Ectodermal cell (in vitro differentiated cells): ENCODE data around the gene LEPR.

Source experiments
- H3K27ac ChIP-seq: 2 replicates; pipeline ENCODE4 v1.7.0; 2013; ENCODE audit warnings: mild to moderate bottlenecking, low read depth, low read length; ENCODE audit not compliant: insufficient read depth, poor library complexity, severe bottlenecking
- H3K27me3 ChIP-seq: 2 replicates; pipeline ENCODE4 v1.7.0; 2013; ENCODE audit warnings: mild to moderate bottlenecking, low read length; ENCODE audit not compliant: insufficient read depth, control insufficient read depth, poor library complexity, severe bottlenecking
- H3K36me3 ChIP-seq: one replicate; pipeline ENCODE4 v1.7.0; 2013; ENCODE audit warnings: low read length; ENCODE audit not compliant: control insufficient read depth, insufficient read depth
- H3K4me1 ChIP-seq: one replicate; pipeline ENCODE4 v1.7.0; 2013; ENCODE audit warnings: low read length; ENCODE audit not compliant: control insufficient read depth, insufficient read depth
- H3K4me3 ChIP-seq: 2 replicates; pipeline ENCODE4 v1.7.0; 2013; ENCODE audit warnings: low read depth, low read length, control low read depth; ENCODE audit not compliant: insufficient read depth
- H3K9me3 ChIP-seq: 2 replicates; pipeline ENCODE4 v1.7.0; 2013; ENCODE audit warnings: mild to moderate bottlenecking, low read length, moderate library complexity; ENCODE audit not compliant: control insufficient read depth
- WGBS, 2 experiments: methylation state at CpG; one replicate each; pipeline ENCODE4 v1.1.7; 2013; ENCODE audit warnings: missing lambda C conversion rate in 2 of 2; 5-methylcytosine and 5-hydroxymethylcytosine counted together

Gene LEPR

DNA sequence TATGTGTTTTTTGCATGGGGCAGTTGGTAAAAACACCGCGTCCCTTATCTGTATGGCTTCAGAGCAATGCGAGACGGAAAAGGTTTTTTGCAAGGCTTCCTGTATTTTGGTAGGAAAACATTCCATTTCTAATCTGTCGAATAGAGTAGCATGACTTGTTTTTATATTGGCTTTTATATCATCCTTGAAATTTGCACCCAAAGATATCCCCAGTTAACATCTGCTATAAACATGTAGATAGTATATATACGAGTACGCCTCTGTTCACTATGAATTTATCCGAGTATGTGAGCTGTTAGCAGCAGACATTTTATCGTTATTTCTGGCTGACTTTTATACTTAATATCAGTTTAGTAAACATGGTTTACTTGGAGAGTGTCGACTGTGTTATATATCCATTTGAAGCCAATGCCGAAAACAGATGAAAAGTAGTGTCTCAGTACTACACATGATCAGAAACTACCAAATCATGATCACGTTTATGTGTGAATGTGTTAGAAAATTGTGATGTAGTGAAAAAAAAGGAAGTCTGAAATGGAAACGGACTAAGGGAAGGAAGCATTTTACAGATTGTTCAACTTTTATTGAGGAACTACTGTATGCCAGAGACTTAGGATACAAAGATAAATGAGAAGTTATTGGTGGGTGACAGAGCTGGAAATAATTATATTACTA lies 1.0 kb downstream of the LEPR start:
- Histone ChIP-seq H3K4me3 (peak overlapping the region; percentile 70), H3K4me1 (peaks cover 8% of the 10 kb centered on the region), H3K36me3 (peaks cover 8% of the 10 kb centered on the region), H3K9me3 (no peaks in the 10 kb centered on the region), H3K27ac (peak overlapping the region; percentile 96), H3K27me3 (no peaks in the 10 kb centered on the region)
- 30 to 34% methylated on average over 8 to 13 of the region's 13 CpGs for WGBS, 2 experiments

DNA sequence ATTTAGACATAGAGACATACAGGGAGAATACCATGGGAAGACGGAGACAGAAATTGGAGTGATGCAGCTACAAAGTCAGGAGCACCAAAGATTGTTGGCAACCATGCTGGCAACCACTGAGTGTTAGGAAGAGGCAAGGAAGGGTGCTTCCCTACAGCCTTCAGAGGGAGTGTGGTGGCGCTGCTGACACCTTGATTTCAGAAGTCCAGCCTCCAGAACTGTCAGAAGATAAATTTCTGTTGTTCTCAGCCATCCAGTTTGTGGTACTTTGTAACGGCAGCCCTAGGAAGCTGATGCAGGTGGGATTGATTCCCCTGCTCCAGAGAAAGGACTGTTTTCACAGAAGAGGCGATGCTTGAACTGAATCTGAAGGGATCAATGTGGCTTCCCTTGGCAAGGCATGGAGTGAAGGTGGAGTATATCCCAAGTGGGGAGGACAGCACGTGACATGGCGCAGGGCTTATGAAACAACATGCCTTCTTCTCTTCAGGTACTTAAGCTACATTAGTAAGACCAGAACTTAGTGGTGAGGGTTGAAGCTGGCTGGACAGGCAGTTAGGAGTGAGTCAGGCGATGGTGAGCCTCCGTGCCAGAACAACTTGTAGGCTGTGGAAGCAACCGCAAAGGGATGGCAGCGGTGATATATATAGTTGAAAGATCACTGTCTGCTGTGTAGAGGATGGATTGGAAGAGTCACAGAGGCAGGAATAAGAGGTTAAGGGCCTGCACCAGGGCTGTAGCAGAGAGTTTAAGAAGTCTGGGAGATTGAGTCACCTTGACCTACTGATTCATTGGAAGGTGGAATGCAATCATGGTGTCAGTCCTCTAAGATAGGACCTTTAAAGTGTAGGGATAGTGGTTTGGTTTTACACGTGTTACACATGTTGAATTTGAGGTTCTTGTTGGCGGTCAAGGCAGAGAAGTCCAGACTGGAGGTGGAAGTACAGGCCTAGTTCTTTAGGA lies 2.1 kb downstream of the LEPR start:
- H3K4me1 ChIP-seq = peaks cover 8% of the 10 kb centered on the region
- WGBS, 2 experiments = 93 to 95% methylated on average over 12 of the region's 12 CpGs
- H3K27ac ChIP-seq = no peak overlapping the region

DNA sequence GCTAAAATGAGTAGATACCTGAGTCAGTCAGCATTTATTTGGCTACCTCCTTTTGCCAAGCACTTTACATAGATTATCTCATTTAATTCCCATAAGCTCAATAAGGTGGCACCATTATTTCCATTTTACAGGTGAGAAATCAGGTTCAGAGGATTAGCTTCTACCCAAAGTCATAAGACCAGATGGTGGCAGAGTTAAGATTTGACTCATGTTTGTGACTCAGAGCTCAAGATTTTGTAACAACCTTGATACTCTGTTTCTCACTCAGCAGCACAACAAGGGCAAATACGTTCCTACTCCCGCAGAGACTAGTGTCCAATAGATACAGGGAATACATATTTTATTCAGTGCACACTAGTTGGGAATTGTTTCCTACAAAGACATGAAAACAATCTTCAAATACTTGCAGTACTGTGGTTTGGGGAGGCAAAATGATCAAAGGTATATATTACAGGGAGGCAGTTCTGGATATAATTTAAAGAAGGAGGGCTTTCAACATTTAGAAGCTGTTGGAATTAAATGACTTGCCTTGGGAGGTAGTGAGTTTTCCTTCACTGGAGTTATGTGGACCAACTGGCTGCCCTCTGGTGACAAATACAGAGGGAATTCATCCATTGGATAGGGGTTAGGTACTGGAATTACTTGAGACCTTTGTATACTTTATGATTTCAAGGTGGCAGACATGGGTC lies 3.6 kb downstream of the LEPR start:
- 85 to 97% methylated on average over 2 of the region's 2 CpGs for WGBS, 2 experiments
- peaks cover 8% of the 10 kb centered on the region for H3K36me3 ChIP-seq
- no peaks in the 10 kb centered on the region for H3K27me3 ChIP-seq
- H3K4me3 ChIP-seq = no peak overlapping the region
- no peak overlapping the region for H3K27ac ChIP-seq
- H3K9me3 ChIP-seq = no peaks in the 10 kb centered on the region
- peaks cover 7% of the 10 kb centered on the region for H3K4me1 ChIP-seq

More for the DNA sequence above, 2.1 kb downstream of the LEPR start:
- Histone ChIP-seq H3K27me3 (no peaks in the 10 kb centered on the region), H3K4me3 (peak overlapping the region; percentile 1), H3K36me3 (peaks cover 8% of the 10 kb centered on the region), H3K9me3 (no peaks in the 10 kb centered on the region)

DNA sequence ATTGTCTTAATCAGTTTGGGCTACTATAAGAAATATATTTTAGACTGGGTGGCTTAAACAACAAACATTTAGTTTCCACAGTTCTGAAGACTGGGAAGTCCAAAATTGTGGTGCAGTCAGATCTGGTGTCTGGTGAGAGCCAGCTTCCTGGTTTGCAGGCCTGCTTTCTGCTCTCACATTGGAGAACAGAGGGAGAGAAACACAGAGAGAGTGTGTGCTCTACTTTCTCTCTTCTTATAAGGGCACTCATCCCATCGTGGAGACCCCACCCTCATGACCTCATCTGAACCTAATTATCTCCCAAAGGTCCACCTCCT lies 4.1 kb downstream of the LEPR start:
- H3K4me3 ChIP-seq = no peak overlapping the region
- H3K9me3 ChIP-seq = no peaks in the 10 kb centered on the region
- no peak overlapping the region for H3K27ac ChIP-seq
- H3K4me1 ChIP-seq = peaks cover 6% of the 10 kb centered on the region
- H3K27me3 ChIP-seq = no peaks in the 10 kb centered on the region
- 56 to 88% methylated on average over 1 of the region's 1 CpG for WGBS, 2 experiments
- peaks cover 8% of the 10 kb centered on the region for H3K36me3 ChIP-seq

DNA sequence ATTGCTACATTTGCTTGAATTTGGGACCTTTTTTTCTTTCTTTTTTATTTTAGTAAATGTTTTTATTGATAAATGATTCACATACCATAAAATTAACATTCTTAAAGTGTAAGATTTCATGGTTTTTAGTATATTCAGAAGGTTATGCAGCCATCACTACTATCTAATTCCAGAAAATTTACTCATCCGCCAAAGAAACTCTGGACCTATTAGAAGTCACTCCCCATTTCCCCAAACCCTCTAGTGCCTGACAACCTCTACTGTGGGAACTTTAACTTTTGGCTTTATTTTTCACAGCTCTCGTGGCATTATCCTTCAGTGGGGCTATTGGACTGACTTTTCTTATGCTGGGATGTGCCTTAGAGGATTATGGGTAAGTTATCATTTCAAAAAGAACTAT lies 4.5 kb downstream of the LEPR start:
- Histone ChIP-seq H3K27me3 (no peaks in the 10 kb centered on the region), H3K4me3 (no peak overlapping the region), H3K4me1 (peaks cover 6% of the 10 kb centered on the region), H3K9me3 (no peaks in the 10 kb centered on the region), H3K27ac (no peak overlapping the region), H3K36me3 (peaks cover 8% of the 10 kb centered on the region)
- 93 to 94% methylated on average over 2 of the region's 2 CpGs for WGBS, 2 experiments

DNA sequence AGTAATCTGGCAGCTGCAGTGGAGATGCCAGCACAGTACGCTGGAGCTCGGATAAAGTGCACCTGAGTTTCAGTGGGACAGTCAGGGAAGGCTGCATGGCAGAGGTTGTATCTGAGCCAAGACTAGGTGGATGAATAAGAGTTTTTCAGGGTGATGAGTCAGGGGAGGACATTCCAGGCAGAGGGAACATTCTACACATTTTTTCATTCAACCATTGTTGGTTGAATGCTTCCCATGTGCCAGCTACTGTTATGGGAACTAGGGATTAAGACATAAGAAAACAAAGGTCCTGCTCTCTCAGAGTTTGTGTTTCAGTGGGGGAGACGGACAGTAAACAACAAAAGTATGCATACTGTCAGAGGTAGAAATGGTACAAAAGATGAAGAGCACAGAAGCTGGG lies 5.2 kb downstream of the LEPR start:
- Histone ChIP-seq H3K4me3 (no peak overlapping the region), H3K4me1 (peaks cover 6% of the 10 kb centered on the region), H3K27me3 (no peaks in the 10 kb centered on the region), H3K27ac (no peak overlapping the region), H3K9me3 (no peaks in the 10 kb centered on the region), H3K36me3 (peaks cover 8% of the 10 kb centered on the region)
- WGBS, 2 experiments = 82 to 86% methylated on average over 3 of the region's 3 CpGs

DNA sequence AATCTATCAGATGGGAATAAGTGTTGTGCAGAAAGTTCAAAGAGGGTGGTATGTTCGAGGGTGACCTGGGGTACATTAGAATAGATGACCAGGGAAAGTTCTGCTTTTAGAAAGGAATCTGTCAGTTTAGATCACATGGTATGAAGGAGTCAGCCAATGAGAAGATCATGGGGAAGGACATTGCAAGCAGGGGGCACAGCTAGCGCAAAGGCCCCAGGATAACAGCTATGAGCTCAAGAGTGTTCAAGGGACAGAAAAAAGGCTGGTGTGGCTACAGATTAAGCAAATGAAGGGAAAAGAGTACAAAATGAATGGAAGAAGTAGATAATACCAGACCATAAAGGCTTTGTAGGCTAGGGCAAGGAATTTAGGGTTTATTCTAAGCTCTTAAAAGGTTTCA lies 8.6 kb downstream of the LEPR start:
- Histone ChIP-seq H3K27me3 (no peaks in the 10 kb centered on the region), H3K27ac (peak overlapping the region; percentile 51), H3K4me3 (no peak overlapping the region), H3K4me1 (peaks cover 10% of the 10 kb centered on the region), H3K9me3 (no peaks in the 10 kb centered on the region), H3K36me3 (peaks cover 8% of the 10 kb centered on the region)
- 86% methylated on average over 2 of the region's 2 CpGs for WGBS, 2 experiments

DNA sequence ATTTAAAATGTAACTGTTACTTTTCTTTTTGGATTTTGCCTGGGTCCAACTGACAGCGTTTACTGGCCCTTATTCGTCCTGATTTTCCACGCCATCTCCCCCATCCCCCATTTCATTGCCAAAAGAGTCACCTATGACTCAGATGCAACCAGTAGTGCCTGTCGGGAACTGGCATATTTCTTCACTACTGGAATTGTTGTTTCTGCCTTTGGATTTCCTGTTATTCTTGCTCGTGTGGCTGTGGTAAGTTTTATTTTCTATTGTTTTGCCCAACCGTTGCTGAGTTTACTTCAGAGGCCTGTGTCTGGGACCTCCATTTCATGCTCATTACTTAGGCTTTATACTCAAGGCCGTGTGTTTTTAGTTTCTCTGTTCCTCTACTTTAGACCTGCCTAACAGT lies 9.3 kb downstream of the LEPR start:
- H3K36me3 ChIP-seq = peaks cover 8% of the 10 kb centered on the region
- H3K4me3 ChIP-seq = no peak overlapping the region
- 89 to 91% methylated on average over 7 of the region's 7 CpGs for WGBS, 2 experiments
- no peak overlapping the region for H3K27ac ChIP-seq
- peaks cover 10% of the 10 kb centered on the region for H3K4me1 ChIP-seq
- H3K27me3 ChIP-seq = no peaks in the 10 kb centered on the region
- H3K9me3 ChIP-seq = no peaks in the 10 kb centered on the region

DNA sequence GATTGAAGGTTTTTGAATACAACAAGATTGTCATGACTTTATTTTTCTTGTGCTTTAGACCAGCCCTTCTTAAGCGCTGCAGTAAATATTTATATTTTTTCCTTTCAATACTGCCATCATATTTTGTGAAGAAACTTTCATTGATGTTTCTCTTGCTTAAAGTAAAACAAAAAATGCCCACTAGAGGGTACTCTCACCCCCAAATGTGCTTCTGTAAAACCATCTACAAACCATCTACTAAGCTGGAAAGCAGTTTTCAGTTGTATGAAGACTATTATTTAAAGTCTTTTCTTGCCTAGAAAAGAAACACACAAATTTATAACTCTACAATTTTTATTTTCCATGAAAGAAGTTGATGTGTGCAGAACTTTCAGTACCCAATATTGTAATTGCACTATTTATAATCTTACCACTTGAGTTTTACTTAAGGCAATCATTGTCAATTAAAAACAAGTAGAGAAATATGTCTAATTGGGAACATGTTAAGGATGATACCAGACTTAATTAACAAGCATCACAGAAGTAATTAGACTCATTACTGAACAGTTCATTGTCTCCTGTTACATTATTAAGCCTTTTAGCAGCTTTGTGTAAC lies 10.7 kb downstream of the LEPR start:
- peaks cover 3% of the 10 kb centered on the region for H3K36me3 ChIP-seq
- H3K9me3 ChIP-seq = no peaks in the 10 kb centered on the region
- H3K4me1 ChIP-seq = peaks cover 10% of the 10 kb centered on the region
- H3K4me3 ChIP-seq = no peak overlapping the region
- 22% methylated on average over 1 of the region's 1 CpG; no CpG with 5 or more reads in 1 of the 2 experiments for WGBS, 2 experiments
- no peaks in the 10 kb centered on the region for H3K27me3 ChIP-seq
- H3K27ac ChIP-seq = no peak overlapping the region

DNA sequence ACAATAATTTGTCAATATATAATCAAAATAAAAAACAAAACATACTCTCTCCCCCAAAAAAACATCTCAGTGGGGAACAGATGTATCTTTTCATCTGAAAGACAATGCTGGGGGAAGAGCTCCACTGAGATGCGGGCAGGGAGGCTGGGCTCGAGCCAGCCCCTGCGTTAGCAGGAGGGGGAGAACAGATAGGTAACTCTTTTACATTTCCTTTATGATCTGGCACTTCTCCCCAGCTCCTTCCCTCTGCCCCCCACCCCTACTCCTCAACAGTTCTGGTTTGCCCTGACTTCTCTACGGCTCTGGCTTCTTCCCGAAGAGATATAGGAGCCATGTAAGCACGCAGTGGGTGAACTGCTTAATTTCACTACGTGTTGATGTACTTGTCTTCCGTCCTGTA lies 12.4 kb downstream of the LEPR start:
- WGBS, 2 experiments = 24 to 30% methylated on average over 8 of the region's 8 CpGs
- H3K27ac ChIP-seq = no peak overlapping the region
- no peaks in the 10 kb centered on the region for H3K27me3 ChIP-seq
- no peak overlapping the region for H3K4me3 ChIP-seq
- H3K36me3 ChIP-seq = no peaks in the 10 kb centered on the region
- H3K9me3 ChIP-seq = no peaks in the 10 kb centered on the region
- H3K4me1 ChIP-seq = peaks cover 10% of the 10 kb centered on the region
